ENCODE results near the gene ATP5F1A.

Gene ATP5F1A

DNA sequence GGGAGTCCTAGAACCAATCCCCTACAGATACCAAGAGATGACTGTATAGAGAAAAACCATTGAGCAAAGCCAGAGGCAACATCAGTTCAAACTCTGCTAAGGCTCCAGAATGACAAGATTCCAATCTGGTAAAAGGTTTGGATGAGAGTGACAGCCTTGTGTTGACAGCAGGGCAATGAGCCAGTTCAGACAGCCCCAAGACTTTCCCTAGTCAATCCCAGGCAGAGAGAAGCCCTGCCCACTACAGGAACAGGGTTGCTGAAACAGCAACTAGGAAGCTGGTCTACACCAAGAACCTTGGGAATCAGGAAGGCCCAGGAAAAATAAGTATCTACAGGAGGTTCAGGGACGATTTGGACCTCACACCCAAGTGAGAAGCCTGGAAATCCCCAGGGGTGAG is 29.3 kb downstream of the ATP5F1A start:
- peak overlapping the region; percentile 76 for H3K27ac ChIP-seq (ENCODE audit: poor library complexity, severe bottlenecking)
- no peaks in the 10 kb centered on the region for H3K27me3 ChIP-seq (ENCODE audit: insufficient read depth, poor library complexity, severe bottlenecking)
- TF ChIP-seq, protein P1, sequence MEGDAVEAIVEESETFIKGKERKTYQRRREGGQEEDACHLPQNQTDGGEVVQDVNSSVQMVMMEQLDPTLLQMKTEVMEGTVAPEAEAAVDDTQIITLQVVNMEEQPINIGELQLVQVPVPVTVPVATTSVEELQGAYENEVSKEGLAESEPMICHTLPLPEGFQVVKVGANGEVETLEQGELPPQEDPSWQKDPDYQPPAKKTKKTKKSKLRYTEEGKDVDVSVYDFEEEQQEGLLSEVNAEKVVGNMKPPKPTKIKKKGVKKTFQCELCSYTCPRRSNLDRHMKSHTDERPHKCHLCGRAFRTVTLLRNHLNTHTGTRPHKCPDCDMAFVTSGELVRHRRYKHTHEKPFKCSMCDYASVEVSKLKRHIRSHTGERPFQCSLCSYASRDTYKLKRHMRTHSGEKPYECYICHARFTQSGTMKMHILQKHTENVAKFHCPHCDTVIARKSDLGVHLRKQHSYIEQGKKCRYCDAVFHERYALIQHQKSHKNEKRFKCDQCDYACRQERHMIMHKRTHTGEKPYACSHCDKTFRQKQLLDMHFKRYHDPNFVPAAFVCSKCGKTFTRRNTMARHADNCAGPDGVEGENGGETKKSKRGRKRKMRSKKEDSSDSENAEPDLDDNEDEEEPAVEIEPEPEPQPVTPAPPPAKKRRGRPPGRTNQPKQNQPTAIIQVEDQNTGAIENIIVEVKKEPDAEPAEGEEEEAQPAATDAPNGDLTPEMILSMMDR (IDR thresholded peaks at IDR 0.05; ENCODE audit: poor library complexity, severe bottlenecking) = no peak
- no peak for DNase-seq (ENCODE audit: low spot score)
- H3K4me3 ChIP-seq (ENCODE audit: severe bottlenecking) = no peak overlapping the region
- no peaks in the 10 kb centered on the region for H3K9me3 ChIP-seq (ENCODE audit: severe bottlenecking)
- ATAC-seq (ENCODE audit: low read depth) = no peak
- peaks cover 33% of the 10 kb centered on the region for H3K4me1 ChIP-seq (ENCODE audit: insufficient read depth, poor library complexity, severe bottlenecking)
- no peaks in the 10 kb centered on the region for H3K36me3 ChIP-seq (ENCODE audit: low read depth)

DNA sequence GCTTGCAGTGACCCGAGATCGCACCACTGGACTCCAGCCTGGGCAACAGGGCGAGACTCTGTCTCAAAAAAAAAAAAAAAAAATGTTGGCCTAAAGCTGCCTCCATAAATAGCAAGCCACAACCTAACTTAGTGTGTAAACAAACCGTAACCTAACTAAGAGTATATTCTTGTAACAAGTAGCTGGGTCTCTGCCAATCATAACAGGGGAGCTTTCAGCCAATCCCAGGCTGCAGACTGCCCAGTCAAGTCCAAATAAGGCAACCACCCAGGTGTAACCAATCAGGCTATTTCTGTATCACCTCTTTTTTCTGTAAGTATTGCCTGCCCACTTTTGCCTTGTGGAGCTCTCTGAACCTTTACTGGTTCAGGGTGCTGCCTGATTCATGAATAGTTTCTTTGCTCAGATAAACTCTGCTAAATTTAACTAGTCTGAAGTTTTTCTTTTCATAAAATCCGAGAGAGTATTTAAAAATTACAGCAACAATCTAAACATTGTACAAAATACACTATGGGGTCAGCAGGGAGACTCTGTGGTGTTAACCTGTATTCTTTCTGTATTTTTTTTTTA is 30.6 kb downstream of the ATP5F1A start:
- Histone ChIP-seq H3K4me3 (ENCODE audit: severe bottlenecking) (no peak overlapping the region), H3K27me3 (ENCODE audit: insufficient read depth, poor library complexity, severe bottlenecking) (no peaks in the 10 kb centered on the region), H3K4me1 (ENCODE audit: insufficient read depth, poor library complexity, severe bottlenecking) (peaks cover 43% of the 10 kb centered on the region), H3K27ac (ENCODE audit: poor library complexity, severe bottlenecking) (peak overlapping the region; percentile 76), H3K36me3 (ENCODE audit: low read depth) (no peaks in the 10 kb centered on the region), H3K9me3 (ENCODE audit: severe bottlenecking) (no peaks in the 10 kb centered on the region)
- ATAC-seq (ENCODE audit: low read depth) = no peak
- TF ChIP-seq, protein P1 (IDR thresholded peaks at IDR 0.05; ENCODE audit: poor library complexity, severe bottlenecking) = no peak
- no peak for DNase-seq (ENCODE audit: low spot score)

DNA sequence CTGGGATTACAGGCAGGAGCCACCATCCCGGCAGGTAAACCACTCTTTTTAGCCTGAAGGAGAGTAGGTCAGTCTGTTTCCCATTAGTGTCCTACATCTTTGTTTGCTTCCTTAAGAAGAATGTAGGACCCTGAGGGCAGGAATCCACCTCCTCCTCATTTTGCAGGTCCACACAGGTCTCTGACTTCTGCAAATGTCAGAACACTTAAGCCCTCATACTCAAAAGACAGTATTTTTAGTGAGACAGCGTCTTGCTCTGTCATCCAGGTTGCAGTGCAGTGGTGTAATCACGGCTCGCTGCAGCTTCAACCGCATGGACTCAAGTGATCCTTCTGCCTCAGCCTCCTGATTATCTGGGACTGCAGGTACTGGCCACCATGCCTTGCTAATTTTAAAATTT is 35.3 kb downstream of the ATP5F1A start:
- ATAC-seq (ENCODE audit: low read depth) = peak; percentile 90
- DNase-seq (ENCODE audit: low spot score) = no peak
- H3K4me1 ChIP-seq (ENCODE audit: insufficient read depth, poor library complexity, severe bottlenecking) = peaks cover 18% of the 10 kb centered on the region

DNA sequence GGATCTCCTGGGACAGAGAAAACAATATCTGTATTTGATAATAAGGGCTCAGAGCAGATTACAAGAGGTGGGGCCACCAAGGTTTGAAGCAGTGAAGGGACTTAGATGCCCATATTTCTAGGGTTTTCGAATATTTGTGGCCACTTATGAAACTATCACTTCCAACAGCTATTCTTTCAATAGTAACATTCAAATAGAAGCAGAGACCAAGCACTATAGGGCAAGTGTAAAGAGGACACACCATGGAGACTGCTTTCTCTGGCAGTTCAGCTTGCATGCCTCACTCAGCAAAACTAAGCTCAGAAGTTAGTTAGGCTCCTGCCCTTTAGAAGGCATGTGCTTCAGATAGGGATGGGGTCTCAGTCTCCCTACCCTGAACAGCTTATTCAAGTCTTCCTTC is 36.3 kb downstream of the ATP5F1A start:
- TF ChIP-seq, protein P1 (IDR thresholded peaks at IDR 0.05; ENCODE audit: poor library complexity, severe bottlenecking) = no peak
- no peak for DNase-seq (ENCODE audit: low spot score)
- no peaks in the 10 kb centered on the region for H3K9me3 ChIP-seq (ENCODE audit: severe bottlenecking)
- no peaks in the 10 kb centered on the region for H3K27me3 ChIP-seq (ENCODE audit: insufficient read depth, poor library complexity, severe bottlenecking)
- peaks cover 18% of the 10 kb centered on the region for H3K4me1 ChIP-seq (ENCODE audit: insufficient read depth, poor library complexity, severe bottlenecking)
- H3K36me3 ChIP-seq (ENCODE audit: low read depth) = no peaks in the 10 kb centered on the region
- no peak overlapping the region for H3K4me3 ChIP-seq (ENCODE audit: severe bottlenecking)
- ATAC-seq (ENCODE audit: low read depth) = no peak
- H3K27ac ChIP-seq (ENCODE audit: poor library complexity, severe bottlenecking) = peak overlapping the region; percentile 74

More for the DNA sequence above, 35.3 kb downstream of the ATP5F1A start:
- H3K9me3 ChIP-seq (ENCODE audit: severe bottlenecking) = no peaks in the 10 kb centered on the region
- no peaks in the 10 kb centered on the region for H3K27me3 ChIP-seq (ENCODE audit: insufficient read depth, poor library complexity, severe bottlenecking)
- H3K4me3 ChIP-seq (ENCODE audit: severe bottlenecking) = no peak overlapping the region
- H3K27ac ChIP-seq (ENCODE audit: poor library complexity, severe bottlenecking) = peak overlapping the region; percentile 74
- TF ChIP-seq, protein P1 (IDR thresholded peaks at IDR 0.05; ENCODE audit: poor library complexity, severe bottlenecking) = no peak
- no peaks in the 10 kb centered on the region for H3K36me3 ChIP-seq (ENCODE audit: low read depth)

DNA sequence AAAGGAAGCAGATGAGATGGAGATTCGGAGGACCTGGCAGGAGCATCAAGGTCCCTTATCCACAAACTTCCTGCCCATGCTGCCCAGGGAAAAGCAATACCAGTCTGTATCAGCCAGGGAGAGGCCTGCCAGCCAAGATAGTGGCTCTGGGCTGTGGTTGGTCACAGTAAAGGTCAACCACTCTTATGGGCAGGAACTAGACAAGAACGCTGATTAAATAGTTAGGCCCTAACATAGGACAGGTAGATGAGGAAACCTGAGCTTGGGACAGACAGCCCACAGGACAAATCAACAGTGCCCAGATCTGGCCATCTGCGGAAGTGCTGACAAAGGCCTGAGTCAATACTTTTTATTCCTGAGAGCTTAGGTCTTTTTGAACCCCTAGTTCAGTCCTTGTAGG is 36.7 kb downstream of the ATP5F1A start:
- H3K4me1 ChIP-seq (ENCODE audit: insufficient read depth, poor library complexity, severe bottlenecking) = peaks cover 18% of the 10 kb centered on the region
- ATAC-seq (ENCODE audit: low read depth) = no peak
- no peak overlapping the region for H3K27ac ChIP-seq (ENCODE audit: poor library complexity, severe bottlenecking)
- TF ChIP-seq, protein P1 (IDR thresholded peaks at IDR 0.05; ENCODE audit: poor library complexity, severe bottlenecking) = no peak
- no peak for DNase-seq (ENCODE audit: low spot score)
- H3K36me3 ChIP-seq (ENCODE audit: low read depth) = no peaks in the 10 kb centered on the region
- H3K4me3 ChIP-seq (ENCODE audit: severe bottlenecking) = no peak overlapping the region
- H3K27me3 ChIP-seq (ENCODE audit: insufficient read depth, poor library complexity, severe bottlenecking) = no peaks in the 10 kb centered on the region
- H3K9me3 ChIP-seq (ENCODE audit: severe bottlenecking) = no peaks in the 10 kb centered on the region
